ENCODE results near the gene NCR2.

The NCR2 gene

GRCh38 chr6:41338659-41339058 is 3.3 kb downstream of the NCR2 start:
- no peak for TF ChIP-seq ZFX (IDR thresholded peaks at IDR 0.05)
- no peak for TF ChIP-seq CTCF (conservative IDR thresholded peaks at IDR 0.05)
- no peak overlapping the region for H3K27ac ChIP-seq

GRCh38 chr6:41341580-41341979 is 6.2 kb downstream of the NCR2 start:
- TF ChIP-seq ZFX (IDR thresholded peaks at IDR 0.05) (no peak), CTCF (conservative IDR thresholded peaks at IDR 0.05) (no peak)
- no peak overlapping the region for H3K27ac ChIP-seq

DNA sequence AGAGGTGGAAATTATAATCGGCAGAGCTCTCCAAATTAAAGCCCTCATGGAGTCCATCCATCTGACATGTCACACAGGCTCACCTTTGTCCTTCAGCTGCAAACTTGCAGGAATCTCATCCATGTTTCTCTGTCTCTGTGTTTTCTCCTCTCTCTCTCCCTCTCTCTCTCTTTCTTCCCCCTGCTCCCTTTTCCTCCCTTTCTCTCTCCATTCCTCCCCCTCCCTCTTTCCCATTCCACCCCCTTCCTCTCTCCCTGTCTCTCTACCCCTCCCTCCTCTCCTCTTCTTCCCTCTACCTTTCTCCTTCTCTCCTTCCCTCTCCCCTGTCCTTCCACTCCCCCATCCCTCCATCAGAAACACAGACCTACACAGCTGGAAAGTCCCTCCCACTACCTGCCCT is 6.8 kb downstream of the NCR2 start:
- no peak overlapping the region for H3K27ac ChIP-seq
- no peak for TF ChIP-seq CTCF (conservative IDR thresholded peaks at IDR 0.05)
- no peak for TF ChIP-seq ZFX (IDR thresholded peaks at IDR 0.05)

DNA sequence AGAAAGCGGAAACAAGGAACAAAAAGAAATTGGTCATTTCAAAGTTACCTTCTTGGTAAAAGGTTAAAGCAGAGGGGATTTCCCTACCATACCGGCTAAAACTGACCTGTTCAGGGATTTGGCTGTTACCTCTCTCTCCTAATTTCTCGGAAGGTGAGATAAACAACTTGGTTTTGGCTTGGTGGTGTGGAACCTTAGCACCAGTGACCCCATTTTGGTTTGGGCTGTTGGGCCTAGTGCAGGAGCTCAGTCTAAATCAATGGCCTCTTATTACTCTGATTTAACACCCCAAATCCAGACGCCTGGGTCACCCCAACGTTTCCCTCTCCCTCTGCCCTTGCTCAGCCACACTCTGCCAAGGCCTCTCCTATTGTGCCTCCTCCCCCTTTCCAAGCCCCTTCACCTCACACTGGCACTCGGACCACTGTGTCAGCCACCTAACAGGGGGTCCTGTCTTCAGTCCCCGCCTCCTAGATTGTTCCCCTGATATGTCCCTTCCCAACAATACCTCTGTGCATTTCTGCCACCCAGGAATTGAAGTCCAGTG is 8.3 kb downstream of the NCR2 start:
- TF ChIP-seq CTCF (conservative IDR thresholded peaks at IDR 0.05) (no peak), ZFX (IDR thresholded peaks at IDR 0.05) (no peak)
- H3K27ac ChIP-seq = no peak overlapping the region

- H3K27ac ChIP-seq = no peak overlapping the region
- no peak for TF ChIP-seq ZFX (IDR thresholded peaks at IDR 0.05)
- TF ChIP-seq CTCF (conservative IDR thresholded peaks at IDR 0.05) = no peak
Measured at GRCh38 chr6:41344876-41345275, 9.5 kb downstream of the NCR2 start.

DNA sequence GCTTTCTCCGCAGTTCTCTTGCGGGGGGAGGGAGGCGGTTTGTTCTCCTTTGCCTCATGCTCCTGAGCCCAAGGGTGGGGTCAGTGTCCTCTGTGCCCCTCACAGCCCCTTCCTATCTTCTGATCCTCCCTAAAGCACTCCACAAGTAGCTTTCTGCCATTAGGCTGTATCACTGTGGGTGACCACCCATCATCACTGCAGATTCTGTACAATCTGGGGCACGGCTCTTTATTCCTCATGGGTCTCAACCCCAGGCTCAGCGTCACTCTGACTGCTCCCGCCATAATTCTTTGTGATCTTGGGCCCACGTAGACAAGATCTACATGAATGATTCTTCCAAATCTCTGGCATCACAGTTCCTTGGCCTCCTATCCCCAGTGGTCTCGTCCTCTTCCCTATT is 10.5 kb downstream of the NCR2 start:
- no peak for TF ChIP-seq ZFX (IDR thresholded peaks at IDR 0.05)
- no peak for TF ChIP-seq CTCF (conservative IDR thresholded peaks at IDR 0.05)

DNA sequence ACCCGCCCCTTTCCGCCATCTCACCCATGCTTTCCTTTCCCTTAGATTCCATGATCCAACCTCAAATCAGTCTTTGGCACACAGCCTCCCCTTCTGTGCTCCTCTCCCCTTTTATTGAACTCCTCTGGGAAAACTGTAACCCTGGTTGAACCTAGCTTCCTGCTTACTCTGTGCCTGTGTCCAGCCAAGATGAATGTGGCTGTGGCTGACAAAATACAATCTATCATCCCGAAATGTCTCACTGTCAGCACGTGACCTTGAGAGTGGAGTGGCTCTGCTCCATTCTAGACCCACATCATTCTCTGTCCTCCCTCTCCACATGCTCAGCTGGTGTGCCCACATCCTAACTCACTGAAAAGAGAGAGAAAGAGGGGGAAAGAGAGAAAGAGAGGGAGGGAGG is 11.0 kb downstream of the NCR2 start:
- no peak overlapping the region for H3K27ac ChIP-seq
- TF ChIP-seq CTCF (conservative IDR thresholded peaks at IDR 0.05) (no peak), ZFX (IDR thresholded peaks at IDR 0.05) (no peak)

More for the DNA sequence above, 10.5 kb downstream of the NCR2 start:
- no peak overlapping the region for H3K27ac ChIP-seq

Data from C4-2B (cell line).